Fibroblast of skin of right biceps (primary cell): ENCODE measurements around the gene RPP30.

Experiments
- DNase-seq: peaks from one replicate; pipeline ENCODE4 v3.0.0-alpha.2; 2013

Gene RPP30

GRCh38 chr10:90871766-90872647 lies at the start of gene RPP30:
Gene RPP30 (plus strand): TSS chr10:90871974. CDS start chr10:90871987, 13 bp downstream.
- DNase-seq, result peak; percentile 76

- DNase-seq, result no peak
Measured at GRCh38 chr10:90822508-90822907, 49.3 kb upstream of the RPP30 start.

- no peak for DNase-seq
Measured at GRCh38 chr10:90832111-90832510, 39.7 kb upstream of the RPP30 start.

- DNase-seq, result no peak
Measured at GRCh38 chr10:90834326-90834725, 37.4 kb upstream of the RPP30 start.

- no peak for DNase-seq
Measured at GRCh38 chr10:90837486-90837885, 34.3 kb upstream of the RPP30 start.

- peak; percentile 11 for DNase-seq
Measured at GRCh38 chr10:90842725-90843124, 29.0 kb upstream of the RPP30 start.

- no peak for DNase-seq
Measured at GRCh38 chr10:90845726-90846125, 26.0 kb upstream of the RPP30 start.

- DNase-seq, result no peak
Measured at GRCh38 chr10:90846746-90847145, 25.0 kb upstream of the RPP30 start.

GRCh38 chr10:90847436-90847835 lies 24.3 kb upstream of the RPP30 start:
- DNase-seq, result peak; percentile 60

- peak; percentile 64 for DNase-seq
Measured at GRCh38 chr10:90849956-90850749, 21.6 kb upstream of the RPP30 start.

GRCh38 chr10:90855126-90855525 lies 16.6 kb upstream of the RPP30 start:
- DNase-seq, result no peak

- DNase-seq, result no peak
Measured at GRCh38 chr10:90856261-90856660, 15.5 kb upstream of the RPP30 start.

- no peak for DNase-seq
Measured at GRCh38 chr10:90856964-90857634, 14.7 kb upstream of the RPP30 start.

GRCh38 chr10:90857635-90858460 lies 13.9 kb upstream of the RPP30 start, which contains the start of gene HTR7:
Gene HTR7 (minus strand): TSS chr10:90858039. CDS start chr10:90857671, 368 bp downstream.
- peak; percentile 54 for DNase-seq

GRCh38 chr10:90858461-90858968 lies 13.3 kb upstream of the RPP30 start:
- DNase-seq, result no peak

- peak; percentile 81 for DNase-seq
Measured at GRCh38 chr10:90859321-90859751, 12.4 kb upstream of the RPP30 start.

GRCh38 chr10:90860790-90861189 lies 11.0 kb upstream of the RPP30 start:
- DNase-seq, result no peak

- DNase-seq, result peak; percentile 46
Measured at GRCh38 chr10:90862908-90863514, 8.8 kb upstream of the RPP30 start.

GRCh38 chr10:90865401-90865800 lies 6.4 kb upstream of the RPP30 start:
- DNase-seq, result no peak

- DNase-seq, result no peak
Measured at GRCh38 chr10:90866050-90866598, 5.7 kb upstream of the RPP30 start.

GRCh38 chr10:90871279-90871765 lies 452 bp upstream of the RPP30 start:
- DNase-seq, result peak; percentile 79
